Upper lobe of right lung (tissue), 1 donor: Measurements from ENCODE around the gene ZSCAN5C. TPM values are rescaled to one million over a fixed set of nuclear protein-coding genes. Genes with fewer than 3 reads are reported as not detected.

Source experiments
- ATAC-seq: fragments of 200-7000 bp; cut with Tn5 transposase; one replicate; pipeline ENCODE4 v1.9.1; 2020; ENCODE audit warnings: mild to moderate bottlenecking, moderate library complexity
- DNase-seq: peaks from one replicate; pipeline ENCODE4 v3.0.0-alpha.2; 2020
- H3K27ac ChIP-seq: fragments of 200-600 bp; one replicate; pipeline ENCODE4 v1.8.0; 2022
- H3K27me3 ChIP-seq: fragments of 200-600 bp; one replicate; pipeline ENCODE4 v1.8.0; 2022; ENCODE audit warnings: mild to moderate bottlenecking
- H3K36me3 ChIP-seq: fragments of 200-600 bp; one replicate; pipeline ENCODE4 v1.8.0; 2022
- H3K4me1 ChIP-seq: fragments of 200-600 bp; one replicate; pipeline ENCODE4 v1.8.0; 2022
- H3K4me3 ChIP-seq: fragments of 200-600 bp; one replicate; pipeline ENCODE4 v1.8.0; 2022; ENCODE audit warnings: mild to moderate bottlenecking
- H3K9me3 ChIP-seq: fragments of 200-600 bp; one replicate; pipeline ENCODE4 v1.8.0; 2022
- CTCF ChIP-seq: fragments of 200-600 bp; IDR thresholded peaks from one replicate; pipeline ENCODE4 v1.8.0; 2022; ENCODE audit warnings: antibody characterized with exemption
- intact Hi-C: fragments of 100-400 bp; cut with DNase I; formaldehyde crosslinking; loops from one replicate; pipeline ENCODE4 v1.11.0; 2022
- total RNA-seq: library from RNA; stranded (reverse); fragmentation: NEBNext Ultra II Directional; extraction: Animal tissue kit (Norgen Biotek cat#: 25700); gene quantifications from one replicate; pipeline ENCODE4 v1.2.1, GENCODE V29; 2021
- donor health status: DM: no; HTN: yes; CAD: no; lungs with severe emphysema.

ZSCAN5C gene
- total RNA-seq, 1 donor from 2014 or later = not detected

GRCh38 chr19:56176881-56177280 is 25.2 kb upstream of the ZSCAN5C start:
- ATAC-seq (no peak), DNase-seq (no peak)
- Histone ChIP-seq H3K4me1 (peaks cover under 1% of the 10 kb centered on the region), H3K36me3 (no peaks in the 10 kb centered on the region), H3K9me3 (no peaks in the 10 kb centered on the region), H3K27ac (no peak overlapping the region), H3K4me3 (no peak overlapping the region), H3K27me3 (peaks cover 12% of the 10 kb centered on the region)
- intact Hi-C loops = no loop called here
- TF ChIP-seq CTCF = no peak

- intact Hi-C loops = no loop called here
- Histone ChIP-seq H3K36me3 (no peaks in the 10 kb centered on the region), H3K4me1 (no peaks in the 10 kb centered on the region), H3K9me3 (no peaks in the 10 kb centered on the region), H3K27me3 (peaks cover 12% of the 10 kb centered on the region), H3K4me3 (no peak overlapping the region), H3K27ac (no peak overlapping the region)
- DNase-seq = no peak
- TF ChIP-seq CTCF = no peak
- ATAC-seq = no peak
Measured at GRCh38 chr19:56177564-56178243, 24.4 kb upstream of the ZSCAN5C start.

GRCh38 chr19:56189785-56190184 is 12.3 kb upstream of the ZSCAN5C start:
- TF ChIP-seq CTCF = no peak
- no peak for ATAC-seq
- H3K27me3 ChIP-seq = no peaks in the 10 kb centered on the region
- H3K4me1 ChIP-seq = peaks cover 4% of the 10 kb centered on the region
- intact Hi-C loops = no loop called here
- H3K9me3 ChIP-seq = no peaks in the 10 kb centered on the region
- no peaks in the 10 kb centered on the region for H3K36me3 ChIP-seq
- no peak overlapping the region for H3K27ac ChIP-seq
- DNase-seq = no peak
- no peak overlapping the region for H3K4me3 ChIP-seq

GRCh38 chr19:56191115-56191514 is 11.0 kb upstream of the ZSCAN5C start:
- Histone ChIP-seq H3K4me3 (no peak overlapping the region), H3K27ac (no peak overlapping the region), H3K36me3 (no peaks in the 10 kb centered on the region), H3K4me1 (no peaks in the 10 kb centered on the region), H3K27me3 (no peaks in the 10 kb centered on the region), H3K9me3 (no peaks in the 10 kb centered on the region)
- no peak for TF ChIP-seq CTCF
- intact Hi-C loops = no loop called here
- no peak for ATAC-seq
- DNase-seq = no peak

GRCh38 chr19:56191711-56192110 is 10.4 kb upstream of the ZSCAN5C start:
- intact Hi-C loops = no loop called here
- H3K4me1 ChIP-seq = no peaks in the 10 kb centered on the region
- H3K36me3 ChIP-seq = no peaks in the 10 kb centered on the region
- no peaks in the 10 kb centered on the region for H3K9me3 ChIP-seq
- TF ChIP-seq CTCF = no peak
- no peak for ATAC-seq
- no peak overlapping the region for H3K4me3 ChIP-seq
- no peak overlapping the region for H3K27ac ChIP-seq
- DNase-seq = no peak
- no peaks in the 10 kb centered on the region for H3K27me3 ChIP-seq
